Neural cell (in vitro differentiated cells): ENCODE results near the gene INO80D. TPM values are rescaled to one million over a fixed set of nuclear protein-coding genes. Genes with fewer than 3 reads are reported as not detected.

Source experiments
- H2AFZ ChIP-seq: fragments of 200-600, 300-800 bp; sonication (generic), shearing (Covaris generic); 2 replicates; pipeline ENCODE4 v1.6.0; 2014; ENCODE audit warnings: low read depth, mild to moderate bottlenecking, antibody characterized with exemption, low read length, moderate library complexity
- H3F3A ChIP-seq: fragments of 200-600 bp; shearing (Covaris generic); 2 replicates; pipeline ENCODE4 v1.6.1; 2016; ENCODE audit warnings: mild to moderate bottlenecking, moderate library complexity, mixed read lengths, antibody characterized with exemption, low read length; ENCODE audit not compliant: insufficient read depth, poor library complexity, severe bottlenecking
- H3K27ac ChIP-seq: fragments of 200-600, 300-800 bp; sonication (generic), shearing (Covaris generic); 2 replicates; pipeline ENCODE4 v1.5.1; 2014; ENCODE audit warnings: mild to moderate bottlenecking, low read length, moderate library complexity
- H3K27me3 ChIP-seq: fragments of 300-800, 200-600 bp; sonication (generic), shearing (Covaris generic); 2 replicates; pipeline ENCODE4 v1.6.0; 2014; ENCODE audit warnings: mild to moderate bottlenecking, low read depth, low read length, moderate library complexity; ENCODE audit not compliant: insufficient read depth
- H3K36me3 ChIP-seq: fragments of 300-800, 200-600 bp; sonication (generic), shearing (Covaris generic); 2 replicates; pipeline ENCODE4 v1.5.1; 2014; ENCODE audit warnings: mild to moderate bottlenecking, antibody characterized with exemption, low read length, moderate library complexity; ENCODE audit not compliant: insufficient read depth
- H3K4me2 ChIP-seq: fragments of 300-800, 200-600 bp; sonication (generic), shearing (Covaris generic); 2 replicates; pipeline ENCODE4 v1.6.0; 2014; ENCODE audit warnings: mild to moderate bottlenecking, low read length
- H3K4me3 ChIP-seq: fragments of 300-800, 200-600 bp; sonication (generic), shearing (Covaris generic); 2 replicates; pipeline ENCODE4 v1.5.1; 2014; ENCODE audit warnings: mild to moderate bottlenecking, low read length, moderate library complexity
- H3K79me2 ChIP-seq: fragments of 200-600 bp; shearing (Covaris generic); replicated peaks from 2 replicates; pipeline ENCODE4 v1.6.0; 2014; ENCODE audit warnings: mild to moderate bottlenecking, low read length, moderate library complexity; ENCODE audit not compliant: insufficient read depth
- H3K9ac ChIP-seq: fragments of 300-800, 200-600 bp; sonication (generic), shearing (Covaris generic); 2 replicates; pipeline ENCODE4 v1.6.1; 2016; ENCODE audit warnings: mild to moderate bottlenecking, low read length, mixed read lengths
- H3K9me2 ChIP-seq: fragments of 200-600 bp; shearing (Covaris generic); 2 replicates; pipeline ENCODE4 v1.6.1; 2016; ENCODE audit warnings: mild to moderate bottlenecking, low read length, mixed read lengths; ENCODE audit not compliant: insufficient read depth
- H3K9me3 ChIP-seq: fragments of 200-600, 300-800 bp; sonication (generic), shearing (Covaris generic); 2 replicates; pipeline ENCODE4 v1.6.1; 2016; ENCODE audit warnings: mild to moderate bottlenecking, mixed run types, low read length, moderate library complexity, mixed read lengths
- H4K20me1 ChIP-seq: fragments of 200-600 bp; shearing (Covaris generic); 2 replicates; pipeline ENCODE4 v1.6.1; 2016; ENCODE audit warnings: mild to moderate bottlenecking, mixed run types; ENCODE audit not compliant: insufficient read depth
- EP300 ChIP-seq: fragments of 450-650 bp; conservative IDR thresholded peaks from 2 replicates; pipeline ENCODE4 v1.6.1; 2014; ENCODE audit warnings: antibody characterized with exemption, mild to moderate bottlenecking, moderate library complexity; ENCODE audit not compliant: poor library complexity, severe bottlenecking
- EZH2 ChIP-seq: fragments of 200-600, 300-800 bp; shearing (Covaris generic), sonication (generic); IDR thresholded peaks from 2 replicates; pipeline ENCODE4 v1.6.1; 2014; ENCODE audit warnings: antibody characterized with exemption, low read length, borderline replicate concordance, mild to moderate bottlenecking; ENCODE audit not compliant: insufficient read depth, poor library complexity, severe bottlenecking
- MXI1 ChIP-seq: fragments of 450-650 bp; conservative IDR thresholded peaks from 2 replicates; pipeline ENCODE4 v1.6.1; 2014; ENCODE audit warnings: antibody characterized with exemption, mild to moderate bottlenecking; ENCODE audit not compliant: poor library complexity, severe bottlenecking
- POLR2AphosphoS5 ChIP-seq: IDR thresholded peaks from 2 replicates; pipeline ENCODE4 v1.6.1; 2012
- RAD21 ChIP-seq: fragments of 450-650 bp; conservative IDR thresholded peaks from 2 replicates; pipeline ENCODE4 v1.6.1; 2014; ENCODE audit warnings: antibody characterized with exemption, mild to moderate bottlenecking, moderate library complexity
- REST ChIP-seq: IDR thresholded peaks from 2 replicates; pipeline ENCODE4 v1.6.1; 2012; ENCODE audit warnings: borderline replicate concordance
- SMC3 ChIP-seq: fragments of 450-650 bp; conservative IDR thresholded peaks from 2 replicates; pipeline ENCODE4 v1.6.1; 2014; ENCODE audit warnings: antibody characterized with exemption, mild to moderate bottlenecking, moderate library complexity; ENCODE audit not compliant: poor library complexity
- TAF1 ChIP-seq: IDR thresholded peaks from 2 replicates; pipeline ENCODE4 v1.6.1; 2012; ENCODE audit warnings: low read depth
- polyA plus RNA-seq: library from polyadenylated mRNA; depleted of rRNA; stranded (reverse); fragments of >200 nt; gene quantifications from 2 replicates; pipeline ENCODE4 v1.2.3, GENCODE V29; 2014
- TF ChIP-seq, protein P1 (sequence below): fragments of 450-650 bp; IDR thresholded peaks from 2 replicates; pipeline ENCODE4 v1.5.1; 2014; ENCODE audit warnings: antibody characterized with exemption, mild to moderate bottlenecking, moderate library complexity; ENCODE audit not compliant: poor library complexity, severe bottlenecking

Gene INO80D
- polyA plus RNA-seq, 1 donor from 2014 or later, result 8.7 TPM

DNA sequence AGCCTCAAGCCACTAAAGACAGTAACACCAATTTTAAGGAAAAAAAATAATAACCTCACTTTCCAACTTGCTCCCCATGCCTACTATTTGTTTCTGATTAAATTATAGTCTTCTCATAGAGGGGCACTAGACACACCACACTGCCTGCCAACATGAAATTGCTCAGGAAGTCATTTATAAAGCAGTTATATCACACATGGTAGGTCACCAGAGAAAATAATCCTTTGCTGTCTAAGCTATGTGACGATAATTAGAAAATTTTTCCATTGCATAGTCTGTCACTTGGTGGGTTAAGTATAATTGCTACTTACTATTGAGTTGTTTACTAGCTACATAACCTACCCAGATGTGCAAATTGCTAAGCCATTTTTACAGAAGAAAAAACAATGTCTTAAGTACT, 85.2 kb downstream of the INO80D start:
- Histone ChIP-seq H2AFZ (no peak overlapping the region), H3K9ac (no peak overlapping the region), H3K4me2 (no peak overlapping the region), H3K9me2 (no peaks in the 10 kb centered on the region), H3K4me3 (no peak overlapping the region), H3K27ac (no peak overlapping the region), H4K20me1 (no peaks in the 10 kb centered on the region), H3K9me3 (no peaks in the 10 kb centered on the region), H3K36me3 (peaks cover 17% of the 10 kb centered on the region), H3F3A (no peaks in the 10 kb centered on the region), H3K79me2 (no peaks in the 10 kb centered on the region), H3K27me3 (no peaks in the 10 kb centered on the region)
- TF ChIP-seq EZH2, result no peak
- TF ChIP-seq POLR2AphosphoS5, result no peak

- Histone ChIP-seq H3K27ac (no peak overlapping the region), H3K9ac (no peak overlapping the region), H3K4me2 (no peak overlapping the region), H3K36me3 (no peaks in the 10 kb centered on the region), H3K9me3 (no peaks in the 10 kb centered on the region), H3K4me3 (no peak overlapping the region), H3K9me2 (no peaks in the 10 kb centered on the region), H3K27me3 (no peaks in the 10 kb centered on the region), H3F3A (no peaks in the 10 kb centered on the region), H2AFZ (no peak overlapping the region), H4K20me1 (no peaks in the 10 kb centered on the region), H3K79me2 (no peaks in the 10 kb centered on the region)
- TF ChIP-seq MXI1, result no peak
- TF ChIP-seq SMC3, result no peak
- TF ChIP-seq EP300, result no peak
- no peak for TF ChIP-seq TAF1
- TF ChIP-seq RAD21, result no peak
- no peak for TF ChIP-seq POLR2AphosphoS5
- TF ChIP-seq, protein P1, sequence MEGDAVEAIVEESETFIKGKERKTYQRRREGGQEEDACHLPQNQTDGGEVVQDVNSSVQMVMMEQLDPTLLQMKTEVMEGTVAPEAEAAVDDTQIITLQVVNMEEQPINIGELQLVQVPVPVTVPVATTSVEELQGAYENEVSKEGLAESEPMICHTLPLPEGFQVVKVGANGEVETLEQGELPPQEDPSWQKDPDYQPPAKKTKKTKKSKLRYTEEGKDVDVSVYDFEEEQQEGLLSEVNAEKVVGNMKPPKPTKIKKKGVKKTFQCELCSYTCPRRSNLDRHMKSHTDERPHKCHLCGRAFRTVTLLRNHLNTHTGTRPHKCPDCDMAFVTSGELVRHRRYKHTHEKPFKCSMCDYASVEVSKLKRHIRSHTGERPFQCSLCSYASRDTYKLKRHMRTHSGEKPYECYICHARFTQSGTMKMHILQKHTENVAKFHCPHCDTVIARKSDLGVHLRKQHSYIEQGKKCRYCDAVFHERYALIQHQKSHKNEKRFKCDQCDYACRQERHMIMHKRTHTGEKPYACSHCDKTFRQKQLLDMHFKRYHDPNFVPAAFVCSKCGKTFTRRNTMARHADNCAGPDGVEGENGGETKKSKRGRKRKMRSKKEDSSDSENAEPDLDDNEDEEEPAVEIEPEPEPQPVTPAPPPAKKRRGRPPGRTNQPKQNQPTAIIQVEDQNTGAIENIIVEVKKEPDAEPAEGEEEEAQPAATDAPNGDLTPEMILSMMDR, result no peak
- TF ChIP-seq REST, result no peak
- no peak for TF ChIP-seq EZH2
These were observed 87.4 kb downstream of the INO80D start for GRCh38 chr2:205998583-205998982.

GRCh38 chr2:205996161-205996560, 89.8 kb downstream of the INO80D start:
- no peaks in the 10 kb centered on the region for H3K27me3 ChIP-seq
- no peaks in the 10 kb centered on the region for H3F3A ChIP-seq
- H4K20me1 ChIP-seq, result no peaks in the 10 kb centered on the region
- no peaks in the 10 kb centered on the region for H3K9me3 ChIP-seq
- no peaks in the 10 kb centered on the region for H3K36me3 ChIP-seq
- TF ChIP-seq EP300, result no peak
- no peak for TF ChIP-seq TAF1
- no peak for TF ChIP-seq MXI1
- TF ChIP-seq RAD21, result no peak
- TF ChIP-seq REST, result no peak
- no peak overlapping the region for H3K4me2 ChIP-seq
- no peak overlapping the region for H2AFZ ChIP-seq
- H3K4me3 ChIP-seq, result no peak overlapping the region
- no peak overlapping the region for H3K27ac ChIP-seq
- no peaks in the 10 kb centered on the region for H3K79me2 ChIP-seq
- H3K9ac ChIP-seq, result no peak overlapping the region
- H3K9me2 ChIP-seq, result no peaks in the 10 kb centered on the region
